ENCODE measurements around the gene TRIM52. TPM values are rescaled to one million over a fixed set of nuclear protein-coding genes. Genes with fewer than 3 reads are reported as not detected.

TRIM52 gene
- total RNA-seq, 1 donor from 2014 or later = 9.4 TPM

DNA sequence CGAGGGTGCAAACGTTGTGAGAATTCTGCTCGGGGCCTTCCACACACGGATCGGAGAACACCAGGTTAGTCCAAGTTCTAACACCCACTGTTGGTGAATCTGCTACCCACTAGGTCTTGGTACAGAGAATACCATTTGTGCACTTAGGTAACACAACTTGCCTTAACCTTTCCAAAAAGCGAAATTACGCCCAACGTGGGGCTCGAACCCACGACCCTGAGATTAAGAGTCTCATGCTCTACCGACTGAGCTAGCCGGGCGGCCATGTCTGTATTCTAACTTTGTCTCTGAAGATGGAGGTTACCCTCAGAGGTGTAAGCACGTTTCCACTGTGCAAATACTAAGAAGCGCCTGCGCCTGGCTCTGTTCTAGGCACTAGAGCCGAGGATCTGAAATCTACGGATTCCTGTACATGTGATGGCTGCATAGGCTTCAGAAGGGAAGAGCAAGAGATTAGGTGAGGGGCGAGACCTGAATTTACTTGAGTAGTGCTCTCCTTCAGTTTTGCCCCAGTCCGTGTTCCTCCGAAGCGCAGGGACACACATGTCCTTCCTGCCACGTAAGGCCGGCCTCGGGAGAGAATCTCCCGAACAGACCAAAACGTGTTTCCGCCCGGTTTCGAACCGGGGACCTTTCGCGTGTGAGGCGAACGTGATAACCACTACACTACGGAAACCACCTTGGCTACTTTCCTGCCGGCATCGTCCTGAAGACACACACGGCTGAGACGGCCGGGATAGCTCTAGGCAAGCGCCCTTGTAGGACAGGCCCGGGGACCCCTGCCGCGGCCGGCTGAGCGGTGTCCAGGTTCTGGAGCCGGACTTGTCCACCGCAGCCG lies 38.9 kb downstream of the TRIM52 start:
- Histone ChIP-seq H3F3A (ENCODE audit: low read depth) (peaks cover 60% of the 10 kb centered on the region), H3K79me2 (ENCODE audit: low read depth) (peaks cover 32% of the 10 kb centered on the region), H3K36me3 (no peaks in the 10 kb centered on the region), H3K27ac (peak overlapping the region; percentile 10), H3K27me3 (peaks cover 10% of the 10 kb centered on the region), H3K4me1 (peaks cover 7% of the 10 kb centered on the region), H4K20me1 (ENCODE audit: low read depth) (peaks cover 4% of the 10 kb centered on the region), H3K9me3 (ENCODE audit: low read depth) (no peaks in the 10 kb centered on the region), H3K9ac (no peak overlapping the region), H2AFZ (replicated peaks) (peak overlapping the region; percentile 78), H3K4me2 (peak overlapping the region; percentile 89), H3K4me3 (peak overlapping the region; percentile 100)
- TF ChIP-seq, protein P1, sequence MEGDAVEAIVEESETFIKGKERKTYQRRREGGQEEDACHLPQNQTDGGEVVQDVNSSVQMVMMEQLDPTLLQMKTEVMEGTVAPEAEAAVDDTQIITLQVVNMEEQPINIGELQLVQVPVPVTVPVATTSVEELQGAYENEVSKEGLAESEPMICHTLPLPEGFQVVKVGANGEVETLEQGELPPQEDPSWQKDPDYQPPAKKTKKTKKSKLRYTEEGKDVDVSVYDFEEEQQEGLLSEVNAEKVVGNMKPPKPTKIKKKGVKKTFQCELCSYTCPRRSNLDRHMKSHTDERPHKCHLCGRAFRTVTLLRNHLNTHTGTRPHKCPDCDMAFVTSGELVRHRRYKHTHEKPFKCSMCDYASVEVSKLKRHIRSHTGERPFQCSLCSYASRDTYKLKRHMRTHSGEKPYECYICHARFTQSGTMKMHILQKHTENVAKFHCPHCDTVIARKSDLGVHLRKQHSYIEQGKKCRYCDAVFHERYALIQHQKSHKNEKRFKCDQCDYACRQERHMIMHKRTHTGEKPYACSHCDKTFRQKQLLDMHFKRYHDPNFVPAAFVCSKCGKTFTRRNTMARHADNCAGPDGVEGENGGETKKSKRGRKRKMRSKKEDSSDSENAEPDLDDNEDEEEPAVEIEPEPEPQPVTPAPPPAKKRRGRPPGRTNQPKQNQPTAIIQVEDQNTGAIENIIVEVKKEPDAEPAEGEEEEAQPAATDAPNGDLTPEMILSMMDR (IDR thresholded peaks at IDR 0.05) = no peak
- peak; percentile 50 for TF ChIP-seq EZH2 (IDR thresholded peaks at IDR 0.05)
- H3K36me3 Mint-ChIP-seq = peaks cover 11% of the 10 kb centered on the region
- H3K27me3 Mint-ChIP-seq (ENCODE audit: insufficient read depth, low read depth) = peaks cover 40% of the 10 kb centered on the region
- H3K27ac Mint-ChIP-seq = peak overlapping the region; percentile 100
- peak overlapping the region; percentile 99 for H3K4me3 Mint-ChIP-seq
- peaks cover 16% of the 10 kb centered on the region for H3K9me3 Mint-ChIP-seq
- H3K4me1 Mint-ChIP-seq = peaks cover 46% of the 10 kb centered on the region
- peak; percentile 91 for DNase-seq (ENCODE audit: low spot score)

DNA sequence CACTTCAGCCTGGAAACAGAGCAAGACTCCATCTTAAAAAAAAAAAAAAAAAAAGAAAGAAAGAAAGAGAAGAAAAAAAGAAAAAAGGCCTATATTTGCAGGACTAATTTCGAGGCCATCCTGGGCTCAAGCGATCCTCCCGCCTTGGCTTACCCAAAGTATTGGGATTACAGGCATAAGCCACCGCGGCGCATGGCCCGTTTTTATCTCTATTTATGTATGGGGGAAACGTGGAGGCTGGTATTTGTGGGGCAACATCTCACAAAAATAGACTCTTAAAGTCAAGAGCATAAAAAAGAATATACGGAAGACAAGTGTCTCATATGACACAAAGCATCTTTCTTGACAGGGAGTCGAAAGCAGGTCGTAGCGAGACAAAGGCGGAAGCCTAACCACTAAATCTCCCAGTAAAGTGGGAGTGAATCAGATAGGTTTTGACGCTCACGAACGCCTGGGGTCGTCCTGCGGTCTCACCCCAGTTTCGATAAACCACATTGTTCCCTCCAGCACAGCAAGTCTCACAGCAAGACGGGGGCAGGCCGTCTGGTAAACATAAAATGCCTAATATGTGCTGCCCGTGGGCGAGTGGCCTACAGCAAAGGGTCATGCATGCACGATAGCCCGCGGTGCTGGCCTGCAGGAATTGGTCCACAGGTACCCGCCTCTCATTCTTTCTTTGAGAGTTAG lies 39.7 kb downstream of the TRIM52 start:
- peak overlapping the region; percentile 78 for H2AFZ ChIP-seq (replicated peaks)
- no peaks in the 10 kb centered on the region for H3K36me3 ChIP-seq
- peak overlapping the region; percentile 89 for H3K4me2 ChIP-seq
- peaks cover 47% of the 10 kb centered on the region for H3K4me1 Mint-ChIP-seq
- peaks cover 42% of the 10 kb centered on the region for H3K27me3 Mint-ChIP-seq (ENCODE audit: insufficient read depth, low read depth)
- H3K27ac ChIP-seq = no peak overlapping the region
- TF ChIP-seq EZH2 (IDR thresholded peaks at IDR 0.05) (no peak), EZH2phosphoT487 (IDR thresholded peaks at IDR 0.05) (no peak)
- TF ChIP-seq, protein P1 (IDR thresholded peaks at IDR 0.05) = no peak
- H3K27ac Mint-ChIP-seq = peak overlapping the region; percentile 66
- peaks cover 16% of the 10 kb centered on the region for H3K9me3 Mint-ChIP-seq
- peaks cover 7% of the 10 kb centered on the region for H3K4me1 ChIP-seq
- DNase-seq (ENCODE audit: low spot score) = no peak
- H3K4me3 Mint-ChIP-seq = peak overlapping the region; percentile 99
- H4K20me1 ChIP-seq (ENCODE audit: low read depth) = peaks cover 4% of the 10 kb centered on the region
- no peak overlapping the region for H3K9ac ChIP-seq
- H3K36me3 Mint-ChIP-seq = peaks cover 9% of the 10 kb centered on the region
- peaks cover 18% of the 10 kb centered on the region for H3K27me3 ChIP-seq
- peaks cover 24% of the 10 kb centered on the region for H3K79me2 ChIP-seq (ENCODE audit: low read depth)
- H3K9me3 ChIP-seq (ENCODE audit: low read depth) = no peaks in the 10 kb centered on the region
- H3F3A ChIP-seq (ENCODE audit: low read depth) = peaks cover 68% of the 10 kb centered on the region
- peak overlapping the region; percentile 100 for H3K4me3 ChIP-seq

DNA sequence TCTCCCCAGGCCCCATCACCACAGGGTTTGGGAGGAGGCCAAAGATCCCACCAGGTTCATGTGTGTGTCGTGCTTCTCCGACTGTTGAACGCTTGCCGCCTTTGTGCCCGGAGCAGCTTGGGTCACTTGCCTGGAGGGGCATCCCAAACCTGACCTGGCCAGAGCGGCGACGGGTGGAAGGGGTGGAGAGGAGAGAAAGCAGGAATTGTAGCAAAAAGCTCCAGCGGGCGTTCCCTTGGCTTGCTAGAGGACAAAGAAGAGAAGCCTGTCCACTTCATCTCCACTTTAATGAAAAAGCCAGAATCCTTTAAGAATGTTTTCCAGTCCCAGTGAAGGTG lies 40.8 kb downstream of the TRIM52 start:
- Mint-ChIP-seq H3K27ac (peak overlapping the region; percentile 79), H3K36me3 (peaks cover 9% of the 10 kb centered on the region), H3K4me1 (peaks cover 43% of the 10 kb centered on the region), H3K4me3 (peak overlapping the region; percentile 99), H3K27me3 (ENCODE audit: insufficient read depth, low read depth) (peaks cover 44% of the 10 kb centered on the region), H3K9me3 (peaks cover 16% of the 10 kb centered on the region)
- H3K4me2 ChIP-seq = no peak overlapping the region
- H3K36me3 ChIP-seq = no peaks in the 10 kb centered on the region
- H2AFZ ChIP-seq (replicated peaks) = no peak overlapping the region
- peaks cover 25% of the 10 kb centered on the region for H3K27me3 ChIP-seq
- H3K79me2 ChIP-seq (ENCODE audit: low read depth) = peaks cover 13% of the 10 kb centered on the region
- no peaks in the 10 kb centered on the region for H3K9me3 ChIP-seq (ENCODE audit: low read depth)
- no peak for DNase-seq (ENCODE audit: low spot score)
- TF ChIP-seq EZH2 (IDR thresholded peaks at IDR 0.05) = no peak
- no peak for TF ChIP-seq EZH2phosphoT487 (IDR thresholded peaks at IDR 0.05)
- TF ChIP-seq, protein P1 (IDR thresholded peaks at IDR 0.05) = no peak
- H4K20me1 ChIP-seq (ENCODE audit: low read depth) = peaks cover 4% of the 10 kb centered on the region
- H3F3A ChIP-seq (ENCODE audit: low read depth) = peaks cover 73% of the 10 kb centered on the region
- no peak overlapping the region for H3K4me3 ChIP-seq
- H3K4me1 ChIP-seq = peaks cover 7% of the 10 kb centered on the region
- H3K9ac ChIP-seq = no peak overlapping the region
- no peak overlapping the region for H3K27ac ChIP-seq

All from neural progenitor cell (in vitro differentiated cells).